ENCODE results near the gene SPANXN2.

DNA sequence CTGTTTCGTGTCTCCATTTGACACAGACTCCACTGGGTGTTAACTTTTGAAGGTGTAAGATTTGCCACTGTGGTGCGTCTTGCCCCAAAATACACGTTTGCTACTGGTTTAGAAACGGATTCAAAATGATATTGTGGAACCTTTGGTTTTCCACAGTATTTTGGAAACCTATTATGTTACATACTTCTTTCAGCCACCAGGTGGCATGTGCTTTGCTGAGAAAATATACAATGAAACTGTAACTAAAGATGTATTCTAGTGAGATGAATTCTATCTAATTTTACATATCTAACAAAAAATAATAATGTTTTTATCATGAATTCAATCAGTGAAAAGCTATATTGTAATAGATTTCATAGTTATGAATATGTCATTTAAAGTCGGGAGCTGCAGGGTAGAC, 56.2 kb downstream of the SPANXN2 start:
- TF ChIP-seq, protein P1, sequence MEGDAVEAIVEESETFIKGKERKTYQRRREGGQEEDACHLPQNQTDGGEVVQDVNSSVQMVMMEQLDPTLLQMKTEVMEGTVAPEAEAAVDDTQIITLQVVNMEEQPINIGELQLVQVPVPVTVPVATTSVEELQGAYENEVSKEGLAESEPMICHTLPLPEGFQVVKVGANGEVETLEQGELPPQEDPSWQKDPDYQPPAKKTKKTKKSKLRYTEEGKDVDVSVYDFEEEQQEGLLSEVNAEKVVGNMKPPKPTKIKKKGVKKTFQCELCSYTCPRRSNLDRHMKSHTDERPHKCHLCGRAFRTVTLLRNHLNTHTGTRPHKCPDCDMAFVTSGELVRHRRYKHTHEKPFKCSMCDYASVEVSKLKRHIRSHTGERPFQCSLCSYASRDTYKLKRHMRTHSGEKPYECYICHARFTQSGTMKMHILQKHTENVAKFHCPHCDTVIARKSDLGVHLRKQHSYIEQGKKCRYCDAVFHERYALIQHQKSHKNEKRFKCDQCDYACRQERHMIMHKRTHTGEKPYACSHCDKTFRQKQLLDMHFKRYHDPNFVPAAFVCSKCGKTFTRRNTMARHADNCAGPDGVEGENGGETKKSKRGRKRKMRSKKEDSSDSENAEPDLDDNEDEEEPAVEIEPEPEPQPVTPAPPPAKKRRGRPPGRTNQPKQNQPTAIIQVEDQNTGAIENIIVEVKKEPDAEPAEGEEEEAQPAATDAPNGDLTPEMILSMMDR (conservative IDR thresholded peaks at IDR 0.05), result peak; percentile 68
- TF ChIP-seq ZFX (IDR thresholded peaks at IDR 0.05), result no peak
